Stimulated activated effector memory CD8-positive, alpha-beta T cell treated with anti-CD3 and anti-CD28 coated beads, Interleukin-12 subunit alpha, Interleukin-12 subunit beta, amount 100 ng/mL, for 72 hours (primary cell): ENCODE data around the gene PARD6B.

Experiments used
- ATAC-seq: fragments of 150-1000 bp; cut with Tn5 transposase; 2 replicates; pipeline ENCODE4 v1.10.0; 2021
- DNase-seq, 2 donors: peaks; one replicate each; pipeline ENCODE4 v3.0.0; 2021 to 2022; ENCODE audit warnings: low spot score in 2 of 2
- H3K27ac Mint-ChIP-seq: one replicate; pipeline ENCODE4 v1.8.0; 2022; ENCODE audit warnings: mild to moderate bottlenecking, mixed read lengths
- H3K36me3 Mint-ChIP-seq: one replicate; pipeline ENCODE4 v1.8.0; 2022; ENCODE audit warnings: mild to moderate bottlenecking, mixed read lengths
- H3K4me1 Mint-ChIP-seq: one replicate; pipeline ENCODE4 v1.8.0; 2022; ENCODE audit warnings: mixed read lengths
- H3K4me3 Mint-ChIP-seq: one replicate; pipeline ENCODE4 v1.8.0; 2022; ENCODE audit warnings: mild to moderate bottlenecking, mixed read lengths
- H3K9me3 Mint-ChIP-seq: one replicate; pipeline ENCODE4 v1.8.0; 2022; ENCODE audit warnings: mixed read lengths

Gene PARD6B

DNA sequence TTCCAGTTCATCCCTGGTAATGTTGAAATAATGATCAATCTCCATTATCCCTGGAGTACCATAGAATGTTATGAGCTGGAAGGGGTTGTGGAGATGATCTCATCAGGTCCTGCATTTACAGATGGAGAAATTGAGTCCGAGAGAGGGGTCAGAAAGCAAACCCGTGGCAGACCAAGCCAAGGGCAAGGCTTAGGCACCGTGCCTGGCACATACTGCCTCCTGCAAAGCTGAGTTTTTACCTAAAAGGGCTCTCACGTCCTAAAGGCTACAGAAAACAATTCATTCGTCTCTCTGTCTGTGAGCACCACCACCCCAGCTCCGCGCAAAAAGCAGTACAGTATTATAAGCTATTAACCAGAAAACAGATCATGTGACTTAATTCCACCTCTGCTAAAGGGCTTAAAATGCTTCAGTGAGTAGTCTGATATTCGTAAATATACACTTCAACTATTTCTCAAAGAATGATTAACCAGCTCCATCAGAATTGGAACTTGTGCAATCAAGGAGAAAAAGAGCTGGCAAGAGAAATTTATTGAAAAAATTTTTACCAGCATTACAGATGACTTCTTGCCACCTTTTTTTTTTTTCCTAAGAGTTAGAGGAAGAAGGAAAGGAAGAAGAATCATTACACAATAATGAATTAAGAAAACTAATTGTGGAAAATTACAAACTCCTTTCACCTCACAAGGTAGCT is 3.4 kb upstream of the PARD6B start:
- Mint-ChIP-seq H3K36me3 (peaks cover 17% of the 10 kb centered on the region), H3K9me3 (no peaks in the 10 kb centered on the region), H3K4me3 (no peak overlapping the region)

DNA sequence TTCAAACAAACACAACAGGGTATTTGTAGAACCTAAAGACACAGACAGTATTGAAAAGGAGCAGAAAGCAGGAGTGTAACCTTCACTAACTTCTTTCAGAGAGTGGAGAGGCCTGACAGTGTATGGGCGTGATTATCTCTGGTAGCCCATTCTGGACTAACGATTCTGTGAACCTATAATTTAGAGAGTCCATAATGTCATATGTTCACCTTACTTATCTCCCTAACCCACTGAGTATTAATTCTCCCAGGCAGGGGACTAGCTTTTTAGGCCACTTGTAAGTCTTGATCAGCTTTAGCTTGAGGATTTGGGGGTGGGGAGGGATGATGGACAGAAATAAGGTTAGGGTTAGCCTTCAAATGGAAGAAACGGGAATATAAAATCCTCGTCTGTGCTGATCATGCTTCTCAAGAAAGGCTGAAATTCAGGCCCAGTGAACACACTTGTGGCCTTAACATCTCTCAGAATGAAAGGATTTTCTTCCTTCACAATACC is 2.8 kb upstream of the PARD6B start:
- Mint-ChIP-seq H3K9me3 (no peaks in the 10 kb centered on the region), H3K27ac (no peak overlapping the region), H3K36me3 (peaks cover 17% of the 10 kb centered on the region), H3K4me1 (peaks cover 18% of the 10 kb centered on the region), H3K4me3 (no peak overlapping the region)
- ATAC-seq, result no peak
- no peak for DNase-seq

More for the DNA sequence above, 3.4 kb upstream of the PARD6B start:
- ATAC-seq (no peak), DNase-seq (no peak)
- Mint-ChIP-seq H3K27ac (no peak overlapping the region), H3K4me1 (peaks cover 18% of the 10 kb centered on the region)

DNA sequence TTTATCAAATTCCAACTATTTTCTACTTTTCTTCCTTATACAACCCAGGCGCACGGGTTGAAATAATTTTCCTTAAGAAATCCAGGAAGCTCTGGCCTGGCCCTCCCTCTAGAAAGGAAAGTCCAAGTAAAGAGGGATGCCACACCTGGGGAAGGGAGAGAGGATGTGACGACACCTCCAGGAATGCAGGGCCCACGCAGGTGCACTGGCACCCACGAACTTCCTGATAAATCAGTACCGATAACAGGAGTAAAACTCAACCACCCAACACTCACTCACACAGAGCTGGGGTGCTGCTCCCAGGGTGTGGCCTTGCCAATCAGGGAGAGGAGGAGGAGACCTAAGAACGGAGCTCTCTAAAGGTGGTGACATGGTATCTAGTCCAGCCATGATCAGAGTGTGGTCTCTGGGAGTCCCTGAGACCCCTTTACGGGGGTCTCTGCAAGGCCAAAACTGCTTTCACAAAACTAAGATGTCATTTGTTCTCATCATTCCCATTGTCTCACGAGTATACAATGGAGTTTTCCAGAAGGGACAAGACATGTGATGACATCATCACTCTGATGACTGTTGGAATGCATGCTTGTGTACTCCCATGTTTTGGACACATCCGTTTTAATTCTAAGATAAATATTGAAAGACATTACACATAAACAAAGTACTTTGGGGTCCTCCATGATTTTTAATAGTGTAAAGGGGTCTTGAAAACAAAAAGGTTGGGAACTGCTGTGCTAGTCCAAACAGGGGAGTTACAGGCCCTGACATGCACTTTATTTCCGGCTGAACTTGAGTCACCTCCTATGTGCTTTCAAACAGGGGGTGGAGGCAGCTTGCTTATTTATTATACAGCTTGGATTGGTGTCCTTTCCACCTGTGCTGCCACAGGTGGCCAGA is 2.2 kb upstream of the PARD6B start:
- Mint-ChIP-seq H3K4me3 (no peak overlapping the region), H3K27ac (no peak overlapping the region), H3K4me1 (peaks cover 18% of the 10 kb centered on the region)

DNA sequence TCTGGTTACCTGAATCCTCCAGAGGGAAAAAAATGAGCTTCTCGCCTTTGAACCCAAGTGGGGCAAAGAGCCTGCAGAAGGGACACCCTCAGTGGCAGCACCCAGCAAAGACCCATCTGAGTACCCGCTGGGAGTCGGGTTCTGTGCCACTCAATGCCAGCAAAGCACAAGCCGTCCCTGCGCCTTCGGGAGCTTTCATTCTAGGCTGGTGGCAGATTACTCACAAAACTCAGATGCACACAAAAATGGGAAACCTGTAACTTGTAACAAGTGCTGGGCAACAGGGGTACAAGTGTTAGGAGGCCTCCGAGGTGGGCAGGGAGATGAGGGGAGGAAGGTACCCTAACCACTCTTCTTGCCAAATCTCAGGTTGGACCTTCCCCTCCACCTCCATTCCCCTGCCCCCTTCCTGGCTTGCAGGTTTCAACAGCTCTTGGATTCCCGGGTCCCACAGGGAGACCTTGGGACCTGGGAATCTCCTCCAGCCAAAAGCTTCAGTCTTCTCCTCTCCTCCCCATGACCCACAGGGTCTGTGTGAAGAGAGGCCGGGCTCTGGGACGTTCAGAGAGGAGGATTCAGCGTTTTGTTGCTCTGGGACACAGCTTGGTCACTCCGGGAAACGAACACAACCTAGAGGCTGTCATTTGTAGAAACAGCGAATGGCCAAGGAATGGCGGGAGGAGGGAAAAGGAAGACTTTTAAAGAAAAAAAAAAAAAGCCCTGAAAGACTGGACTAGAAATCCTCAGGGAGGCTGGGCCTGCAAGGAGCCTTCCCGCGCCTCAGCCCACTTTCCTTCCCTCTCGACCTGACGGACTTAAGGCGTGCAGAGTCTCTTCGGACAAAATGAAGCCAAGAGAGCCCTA is 1.2 kb upstream of the PARD6B start:
- H3K36me3 Mint-ChIP-seq, result peaks cover 24% of the 10 kb centered on the region
- no peaks in the 10 kb centered on the region for H3K9me3 Mint-ChIP-seq
- ATAC-seq (no peak), DNase-seq (no peak)
- peaks cover 18% of the 10 kb centered on the region for H3K4me1 Mint-ChIP-seq
- H3K4me3 Mint-ChIP-seq, result peak overlapping the region; percentile 78
- peak overlapping the region; percentile 74 for H3K27ac Mint-ChIP-seq

More for the DNA sequence above, 2.2 kb upstream of the PARD6B start:
- Mint-ChIP-seq H3K36me3 (peaks cover 17% of the 10 kb centered on the region), H3K9me3 (no peaks in the 10 kb centered on the region)
- DNase-seq (no peak), ATAC-seq (no peak)

DNA sequence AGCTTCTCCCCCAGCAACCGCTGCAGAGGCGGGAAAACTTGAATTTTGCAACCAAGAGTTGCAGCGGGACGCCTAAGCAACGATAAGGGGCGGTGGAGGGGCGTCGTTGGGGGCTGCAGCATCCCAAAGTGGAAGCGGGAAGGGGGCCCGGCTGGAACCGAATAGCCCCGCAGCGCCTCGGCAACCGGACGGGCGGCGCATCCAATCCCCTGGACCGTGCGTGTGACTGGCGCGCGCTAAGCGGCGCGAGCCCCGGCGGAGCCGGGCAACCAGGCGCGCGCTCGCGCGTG is 670 bp upstream of the PARD6B start:
- peaks cover 26% of the 10 kb centered on the region for H3K36me3 Mint-ChIP-seq
- H3K9me3 Mint-ChIP-seq, result no peaks in the 10 kb centered on the region
- peak overlapping the region; percentile 78 for H3K4me3 Mint-ChIP-seq
- ATAC-seq (no peak), DNase-seq (no peak)
- peaks cover 18% of the 10 kb centered on the region for H3K4me1 Mint-ChIP-seq
- peak overlapping the region; percentile 74 for H3K27ac Mint-ChIP-seq

DNA sequence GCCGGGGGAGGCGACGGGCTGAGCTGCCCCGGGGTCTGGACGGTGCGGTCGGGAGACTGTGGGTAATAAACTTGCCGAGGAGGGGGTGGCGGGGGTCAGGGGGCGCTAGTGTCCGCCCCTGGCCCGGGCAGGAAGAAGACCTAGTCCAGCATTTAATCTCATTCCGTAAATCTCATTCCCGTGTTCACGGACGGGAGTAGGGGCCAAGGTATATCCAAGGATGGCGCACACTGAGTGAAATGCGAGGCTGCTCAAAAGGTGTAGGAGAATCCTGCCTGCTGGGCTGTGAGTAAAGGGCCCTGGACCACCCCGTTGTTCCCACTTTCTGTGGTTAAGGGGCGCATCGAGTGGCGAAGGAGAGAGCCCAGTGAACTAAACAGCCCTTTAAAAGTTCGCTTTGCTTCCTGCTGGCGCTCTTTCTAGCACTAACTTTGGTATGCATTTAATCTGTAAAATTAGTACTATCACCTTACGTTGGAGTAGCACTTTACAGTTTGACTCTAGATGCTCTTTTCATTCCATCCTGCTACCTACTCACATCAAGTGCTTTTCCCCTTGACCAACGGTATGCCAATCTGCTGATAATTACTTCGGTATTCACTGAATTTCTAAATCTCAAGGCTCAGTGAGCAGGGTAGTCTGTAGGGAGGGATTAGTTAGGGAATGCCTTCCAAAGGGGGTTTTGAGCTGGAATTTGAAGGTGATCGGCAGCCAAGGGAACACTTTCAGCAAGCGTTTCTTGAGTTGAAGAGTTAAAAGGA is 730 bp downstream of the PARD6B start:
- peak in 1 of 2 donors; percentile 60 for DNase-seq
- no peak for ATAC-seq
- no peaks in the 10 kb centered on the region for H3K9me3 Mint-ChIP-seq
- H3K36me3 Mint-ChIP-seq, result peaks cover 26% of the 10 kb centered on the region
- no peak overlapping the region for H3K27ac Mint-ChIP-seq
- peak overlapping the region; percentile 78 for H3K4me3 Mint-ChIP-seq
- peaks cover 13% of the 10 kb centered on the region for H3K4me1 Mint-ChIP-seq

DNA sequence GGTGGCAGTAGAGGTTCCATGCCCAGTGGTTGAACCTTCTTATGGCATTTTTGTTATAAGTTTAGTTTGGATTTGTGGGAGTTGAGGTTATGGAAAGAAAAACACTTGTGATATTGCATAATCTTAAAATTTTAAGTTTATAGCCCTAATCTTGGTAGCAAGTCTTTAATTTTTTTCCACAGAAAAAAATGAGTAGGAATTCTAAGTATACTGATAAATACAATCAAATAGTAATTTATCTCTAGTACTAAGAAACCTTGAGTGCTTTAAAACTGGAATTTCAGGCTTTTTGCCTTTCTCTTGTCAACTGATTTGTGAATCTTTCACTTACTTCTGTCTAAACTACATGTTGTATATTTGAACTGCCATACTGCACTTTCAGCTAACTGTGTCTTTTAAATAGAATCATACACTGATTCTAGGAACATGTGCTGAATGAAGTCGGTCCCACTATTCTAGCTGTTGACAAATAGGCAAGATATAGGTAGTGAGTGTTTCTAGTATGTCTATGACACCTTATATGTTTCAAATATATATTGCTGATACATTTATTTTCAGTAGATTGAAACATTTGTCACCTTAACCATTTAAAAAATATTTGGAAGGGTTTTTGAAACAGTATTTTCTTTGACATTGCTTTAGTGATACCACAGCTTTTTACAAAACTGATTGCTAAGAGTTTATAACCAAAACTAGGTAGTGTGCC is 2.4 kb downstream of the PARD6B start:
- H3K9me3 Mint-ChIP-seq, result no peaks in the 10 kb centered on the region
- no peak overlapping the region for H3K4me3 Mint-ChIP-seq
- H3K36me3 Mint-ChIP-seq, result peaks cover 33% of the 10 kb centered on the region
- peaks cover 13% of the 10 kb centered on the region for H3K4me1 Mint-ChIP-seq
- no peak for DNase-seq
- H3K27ac Mint-ChIP-seq, result no peak overlapping the region
- no peak for ATAC-seq

DNA sequence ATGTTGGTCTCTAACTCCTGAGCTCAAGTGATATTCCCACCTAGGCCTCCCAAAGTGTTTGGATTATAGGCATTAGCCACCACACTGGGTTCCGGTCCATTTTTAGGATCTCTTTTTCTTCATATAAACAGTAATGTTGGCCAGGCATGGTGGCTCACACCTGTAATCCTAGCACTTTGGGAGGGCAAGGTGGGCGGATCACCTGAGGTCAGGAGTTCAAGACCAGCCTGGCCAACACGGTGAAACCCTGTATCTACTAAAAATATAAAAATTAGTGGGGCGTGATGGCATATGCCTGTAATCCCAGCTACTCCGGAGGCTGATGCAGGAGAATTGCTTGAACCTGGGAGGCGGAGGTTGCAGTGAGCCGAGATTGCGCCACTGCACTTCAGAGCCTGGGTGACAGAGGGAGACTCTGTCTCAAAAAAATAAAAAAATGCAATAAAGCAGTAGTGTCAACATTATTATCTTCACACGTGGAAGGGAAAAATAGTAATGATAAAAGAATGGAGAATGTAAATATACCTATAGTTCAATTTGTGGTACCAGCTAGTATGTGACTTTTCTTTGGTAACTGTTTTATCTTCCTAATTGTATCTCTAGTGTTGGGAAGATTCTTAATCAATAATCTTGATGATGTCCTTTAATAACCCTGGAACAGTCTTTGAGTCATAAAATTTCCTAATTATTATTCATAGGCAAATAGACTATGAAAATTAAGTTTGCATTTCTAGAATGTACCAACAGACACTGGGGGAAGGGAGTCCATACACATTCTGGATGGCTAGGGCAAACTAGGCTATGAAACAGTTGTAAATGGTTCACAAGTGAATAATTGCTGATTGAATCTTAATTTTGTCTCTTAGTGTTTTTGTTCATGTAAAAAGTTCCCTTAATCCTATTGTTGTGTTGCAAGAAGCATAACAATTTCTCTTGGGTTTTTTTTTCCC is 3.6 kb downstream of the PARD6B start:
- Mint-ChIP-seq H3K4me1 (peaks cover 13% of the 10 kb centered on the region), H3K4me3 (no peak overlapping the region), H3K36me3 (peaks cover 33% of the 10 kb centered on the region), H3K9me3 (no peaks in the 10 kb centered on the region), H3K27ac (no peak overlapping the region)
- DNase-seq (no peak), ATAC-seq (no peak)

- ATAC-seq (no peak), DNase-seq (no peak)
- Mint-ChIP-seq H3K9me3 (no peaks in the 10 kb centered on the region), H3K27ac (no peak overlapping the region), H3K36me3 (peaks cover 32% of the 10 kb centered on the region), H3K4me3 (no peak overlapping the region), H3K4me1 (peaks cover 11% of the 10 kb centered on the region)
These were observed 4.4 kb downstream of the PARD6B start for GRCh38 chr20:50735813-50736212.

DNA sequence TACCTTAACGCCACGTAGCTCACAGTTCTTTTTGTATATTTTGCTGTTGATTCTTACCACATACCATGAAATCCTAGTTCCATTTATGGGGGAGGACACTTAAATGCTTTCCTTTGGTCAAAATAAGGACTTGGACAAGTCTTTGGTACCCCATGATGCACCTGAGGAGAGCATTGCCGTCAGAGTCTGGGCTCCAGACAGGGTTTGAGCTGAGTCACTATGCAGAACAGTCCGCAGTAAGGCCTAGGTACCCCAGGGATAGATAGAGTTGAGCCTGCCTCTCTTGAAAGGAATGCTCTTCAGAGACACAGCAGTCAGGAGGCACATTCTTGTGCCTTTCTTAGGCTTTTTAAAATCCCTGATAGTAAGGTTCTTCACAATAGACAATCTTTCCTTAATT is 6.0 kb downstream of the PARD6B start:
- no peaks in the 10 kb centered on the region for H3K9me3 Mint-ChIP-seq
- peaks cover 15% of the 10 kb centered on the region for H3K4me1 Mint-ChIP-seq
- no peak for DNase-seq
- H3K4me3 Mint-ChIP-seq, result no peak overlapping the region
- peaks cover 28% of the 10 kb centered on the region for H3K36me3 Mint-ChIP-seq
- H3K27ac Mint-ChIP-seq, result no peak overlapping the region
- no peak for ATAC-seq

DNA sequence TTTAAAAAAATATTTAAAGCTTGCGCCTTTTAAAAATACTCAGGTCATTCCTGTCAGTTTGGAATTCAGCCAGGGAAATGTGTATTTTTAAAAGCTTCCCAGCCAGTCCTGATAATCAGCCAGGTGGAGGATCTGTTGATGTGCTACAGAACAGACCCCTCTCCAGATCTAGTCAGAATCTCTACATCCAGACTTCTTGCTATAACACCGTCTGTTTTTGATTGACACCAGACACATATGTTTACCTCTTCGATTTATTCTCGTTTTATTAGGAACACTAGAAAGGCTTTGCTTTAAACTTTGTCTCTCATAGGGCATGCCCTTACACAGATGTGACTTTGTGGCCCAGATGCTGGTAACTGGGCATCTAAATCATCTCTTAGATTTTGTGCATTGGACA is 11.7 kb downstream of the PARD6B start:
- no peak overlapping the region for H3K27ac Mint-ChIP-seq
- ATAC-seq (no peak), DNase-seq (no peak)
- peaks cover 7% of the 10 kb centered on the region for H3K36me3 Mint-ChIP-seq
- H3K4me3 Mint-ChIP-seq, result no peak overlapping the region
- H3K4me1 Mint-ChIP-seq, result peaks cover 27% of the 10 kb centered on the region
- H3K9me3 Mint-ChIP-seq, result no peaks in the 10 kb centered on the region

DNA sequence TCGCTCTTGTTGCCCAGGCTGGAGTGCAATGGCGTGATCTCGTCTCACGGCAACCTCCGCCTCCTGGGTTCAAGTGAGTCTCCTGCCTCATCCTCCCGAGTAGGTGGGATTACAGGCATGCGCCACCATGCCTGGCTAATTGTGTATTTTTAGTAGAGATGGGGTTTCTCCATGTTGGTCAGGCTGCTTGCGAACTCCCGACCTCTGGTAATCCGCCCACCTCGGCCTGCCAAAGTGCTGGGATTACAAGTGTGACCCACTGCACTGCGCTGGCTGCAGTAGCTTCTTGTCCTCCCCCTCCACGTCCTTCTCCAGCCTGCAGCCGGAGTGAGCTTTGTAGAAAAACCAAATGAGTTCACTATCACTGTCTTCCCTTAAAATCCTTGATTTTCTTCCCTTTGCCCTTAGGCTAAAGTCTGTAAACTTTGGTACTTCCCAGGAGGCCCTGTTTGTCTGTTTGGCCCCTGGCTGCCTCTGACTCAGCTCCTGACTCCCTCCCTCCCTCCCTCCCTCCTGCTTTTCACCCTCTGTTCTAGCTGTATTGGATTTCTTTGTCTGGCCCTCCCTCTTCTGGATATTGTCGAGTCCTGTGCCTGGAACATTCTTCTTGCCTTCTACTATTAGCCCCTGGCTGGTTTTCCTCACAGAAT is 12.9 kb downstream of the PARD6B start:
- H3K9me3 Mint-ChIP-seq, result no peaks in the 10 kb centered on the region
- peaks cover 13% of the 10 kb centered on the region for H3K36me3 Mint-ChIP-seq
- no peak overlapping the region for H3K4me3 Mint-ChIP-seq
- peak overlapping the region; percentile 30 for H3K27ac Mint-ChIP-seq
- ATAC-seq (no peak), DNase-seq (no peak)
- H3K4me1 Mint-ChIP-seq, result peaks cover 27% of the 10 kb centered on the region

DNA sequence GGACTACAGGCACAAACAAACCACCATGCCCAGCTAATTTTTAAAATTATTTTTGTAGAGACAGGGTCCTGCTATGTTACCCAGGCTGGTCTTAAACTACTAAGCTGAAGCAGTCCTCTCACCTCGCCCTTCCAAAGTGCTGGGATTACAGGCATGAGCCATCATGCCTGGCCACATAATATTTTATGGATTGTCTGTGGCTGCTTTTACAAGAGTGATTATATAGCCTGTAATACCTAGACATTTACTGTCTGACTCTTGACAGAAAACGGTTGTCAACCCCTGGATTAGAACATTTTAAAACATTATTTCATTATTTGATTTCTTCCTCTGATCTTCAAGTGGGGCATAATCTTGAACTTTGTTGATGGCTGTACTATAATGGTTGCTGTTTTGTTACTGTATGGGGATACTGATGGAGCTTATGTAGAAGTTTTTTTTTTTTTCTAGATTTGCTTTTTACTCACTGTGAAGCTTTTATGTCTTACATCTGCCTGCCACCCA is 14.3 kb downstream of the PARD6B start:
- Mint-ChIP-seq H3K36me3 (peaks cover 26% of the 10 kb centered on the region), H3K4me3 (no peak overlapping the region), H3K9me3 (no peaks in the 10 kb centered on the region), H3K4me1 (peaks cover 26% of the 10 kb centered on the region), H3K27ac (no peak overlapping the region)
- peak; percentile 42 for ATAC-seq
- no peak for DNase-seq
